Measurements from ENCODE around the gene TMEM132C.

The TMEM132C gene

DNA sequence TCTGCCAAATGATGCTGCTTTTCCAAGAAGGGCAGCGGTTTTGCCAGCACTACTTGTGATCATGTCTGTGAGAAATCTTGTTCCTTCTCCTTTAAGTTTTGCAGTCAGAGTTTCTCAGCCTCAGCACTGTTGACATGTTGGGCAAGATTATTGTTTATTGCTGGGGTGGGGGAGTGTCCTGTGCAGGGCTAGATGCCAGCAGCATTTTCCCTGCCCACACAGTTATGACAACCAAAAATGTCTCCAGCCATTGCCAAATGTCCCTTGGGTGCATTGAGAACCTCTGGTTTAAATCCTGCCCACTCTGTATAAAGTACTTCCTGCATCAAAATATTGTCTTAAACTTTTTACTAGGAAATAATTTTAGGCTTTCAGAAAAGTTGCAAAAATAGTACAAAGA, 20.0 kb downstream of the TMEM132C start:
- DNase-seq (ENCODE audit: insufficient read length, low spot score) (no peak), FAIRE-seq (no peak)

DNA sequence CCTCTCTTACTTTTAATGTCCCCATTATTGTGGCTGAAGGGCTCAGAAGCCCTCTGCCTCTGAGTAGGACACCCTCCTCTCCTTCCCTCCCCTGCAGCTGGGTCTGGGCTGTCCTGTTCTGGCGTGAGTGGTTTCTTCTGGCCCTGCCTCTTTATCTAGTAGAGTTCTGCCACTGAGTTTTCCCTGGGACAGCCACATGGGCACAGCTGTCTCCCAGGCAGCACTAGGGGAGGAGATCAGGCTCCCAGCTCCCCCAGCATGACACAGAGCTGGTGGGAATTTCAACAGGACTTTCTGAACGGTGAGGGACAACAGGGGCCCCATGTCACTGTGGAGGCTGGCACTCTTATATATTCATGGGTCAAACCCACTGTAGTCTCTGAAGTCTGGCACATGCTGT, 21.4 kb downstream of the TMEM132C start:
- DNase-seq (ENCODE audit: insufficient read length, low spot score) (no peak), FAIRE-seq (no peak)

DNA sequence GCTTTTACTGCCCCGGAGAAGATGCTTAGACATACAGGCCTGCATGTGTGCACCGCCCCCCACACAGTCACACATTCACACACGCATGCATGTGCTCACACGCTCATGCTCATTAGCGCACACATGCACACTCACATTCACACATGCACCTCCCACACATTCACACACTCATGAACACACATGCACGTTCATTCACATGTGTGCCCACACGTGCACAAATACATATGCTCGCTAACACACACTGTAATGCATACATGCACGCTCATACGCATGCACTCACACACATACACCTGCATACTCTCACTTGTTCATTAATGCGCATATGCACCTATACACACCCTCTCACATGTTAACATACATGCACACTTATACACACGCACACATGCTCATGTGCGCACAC, 21.9 kb downstream of the TMEM132C start:
- FAIRE-seq: no peak

DNA sequence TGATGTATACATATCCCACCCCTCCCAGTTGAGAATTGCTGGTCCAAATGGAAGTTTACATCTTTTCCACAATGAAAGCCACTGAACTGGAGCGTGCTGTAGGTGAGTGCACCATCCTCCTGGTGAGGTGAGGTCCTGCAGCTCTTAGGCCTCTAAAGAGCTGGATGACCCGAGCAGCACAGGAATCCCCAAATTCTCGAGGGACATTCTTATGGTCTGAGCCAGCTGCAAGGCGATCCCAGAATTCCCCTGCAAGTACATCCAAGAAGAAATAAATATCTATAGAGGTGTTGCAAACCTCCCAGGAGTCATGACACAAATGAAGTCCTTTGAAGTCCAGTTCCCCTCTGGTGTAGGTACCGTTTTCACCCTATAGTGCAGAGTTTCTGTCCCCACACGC, 24.0 kb downstream of the TMEM132C start:
- no peak for DNase-seq (ENCODE audit: insufficient read length, low spot score)
- no peak for FAIRE-seq

More for the DNA sequence above, 21.9 kb downstream of the TMEM132C start:
- no peak for DNase-seq (ENCODE audit: insufficient read length, low spot score)

DNA sequence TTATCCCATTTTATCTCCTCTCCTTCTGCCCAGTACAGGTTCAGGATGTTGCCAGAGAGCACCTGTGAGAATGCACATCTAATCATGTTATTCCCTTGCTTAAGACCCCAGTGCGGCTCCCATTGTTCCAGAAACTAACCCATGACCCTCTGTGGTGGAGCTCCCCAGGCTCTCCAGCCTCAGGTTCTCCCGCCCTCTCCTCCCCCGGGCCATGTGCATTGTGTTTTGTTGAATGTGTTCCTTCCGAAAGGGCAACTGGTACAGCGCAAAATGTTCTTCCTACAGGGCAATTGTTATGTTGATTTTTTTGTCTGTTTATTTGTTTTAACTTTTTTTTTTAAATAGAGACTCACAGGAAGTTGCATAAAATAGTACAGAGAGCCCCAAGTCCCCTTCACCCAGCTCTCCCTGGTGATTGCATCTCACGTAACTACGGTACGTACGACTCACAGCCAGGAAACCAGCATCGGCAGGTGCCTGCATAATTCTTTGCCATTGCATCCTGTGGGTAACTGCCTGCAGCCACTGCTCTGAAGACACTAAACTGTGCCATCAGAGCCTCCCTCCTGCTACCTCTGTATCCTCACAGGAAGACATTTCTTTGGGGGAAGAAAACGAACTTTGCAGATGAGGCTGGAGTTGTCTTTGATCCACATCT, 31.2 kb downstream of the TMEM132C start:
- FAIRE-seq (no peak), DNase-seq (ENCODE audit: insufficient read length, low spot score) (no peak)

DNA sequence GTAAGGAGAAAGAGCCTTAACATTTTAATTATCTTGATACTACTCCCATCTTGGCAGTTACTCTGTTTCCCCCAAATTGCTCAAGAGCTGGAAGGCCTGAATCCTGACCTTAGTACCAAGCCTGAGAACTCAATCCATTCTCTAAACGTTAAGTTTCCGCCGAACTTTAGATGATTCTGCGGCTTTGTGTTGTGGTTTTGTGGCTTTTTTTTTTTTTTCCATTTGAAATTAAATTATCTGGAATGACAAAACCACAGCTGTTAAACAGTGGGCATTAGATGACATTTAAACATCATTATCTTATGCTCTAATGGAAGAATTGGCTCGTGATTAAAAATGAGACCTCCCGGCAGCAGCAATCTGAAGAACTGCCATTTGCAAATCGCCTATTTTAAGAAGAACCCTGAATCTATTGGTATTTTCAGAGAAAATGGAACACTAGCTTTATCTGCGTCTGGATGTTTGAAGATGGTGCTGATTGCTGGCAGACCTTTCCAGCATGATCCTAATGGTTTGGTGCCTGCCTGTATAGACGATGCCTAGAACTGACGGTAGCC, 38.4 kb downstream of the TMEM132C start:
- FAIRE-seq: no peak
- DNase-seq (ENCODE audit: insufficient read length, low spot score): no peak

DNA sequence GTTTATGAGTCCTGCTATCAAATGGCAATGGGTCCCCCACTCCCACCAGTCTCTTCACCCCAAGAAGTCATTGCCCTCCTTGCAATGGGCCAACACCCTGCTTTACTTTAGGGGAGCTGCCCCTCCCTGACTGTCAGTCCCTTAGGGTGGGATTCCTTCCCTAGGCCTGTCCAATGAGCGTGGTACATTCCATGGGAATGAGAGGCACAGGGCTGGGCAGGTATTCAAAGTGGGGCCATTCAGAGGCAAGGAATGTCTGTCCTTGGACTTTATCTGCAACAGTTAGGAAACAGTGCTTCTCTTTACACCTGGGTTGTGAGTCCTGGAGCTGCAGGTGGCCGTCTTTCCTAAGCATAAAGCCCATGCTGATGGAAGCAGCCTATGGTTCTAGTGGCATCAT, 40.8 kb downstream of the TMEM132C start:
- no peak for DNase-seq (ENCODE audit: insufficient read length, low spot score)
- no peak for FAIRE-seq

DNA sequence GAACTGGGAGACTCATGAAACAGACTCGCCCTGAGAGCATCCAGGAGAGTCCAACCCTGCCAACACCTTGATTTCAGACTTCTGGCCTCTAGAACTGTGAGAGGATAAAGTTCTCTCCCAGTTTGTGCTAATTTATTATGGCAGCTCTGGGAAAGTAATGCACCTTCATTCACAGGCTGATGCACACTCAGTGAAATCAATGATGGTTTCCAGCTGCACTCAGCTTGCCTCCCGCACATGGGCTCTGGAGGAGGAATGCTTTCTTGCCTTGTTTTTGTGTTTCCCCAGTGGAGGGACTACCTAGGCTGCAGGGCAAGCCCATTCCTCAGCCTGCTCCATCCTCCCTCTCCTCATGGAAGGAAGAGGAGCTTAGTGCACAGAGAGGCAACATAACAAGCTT, 45.7 kb downstream of the TMEM132C start:
- DNase-seq (ENCODE audit: insufficient read length, low spot score) (no peak), FAIRE-seq (no peak)

DNA sequence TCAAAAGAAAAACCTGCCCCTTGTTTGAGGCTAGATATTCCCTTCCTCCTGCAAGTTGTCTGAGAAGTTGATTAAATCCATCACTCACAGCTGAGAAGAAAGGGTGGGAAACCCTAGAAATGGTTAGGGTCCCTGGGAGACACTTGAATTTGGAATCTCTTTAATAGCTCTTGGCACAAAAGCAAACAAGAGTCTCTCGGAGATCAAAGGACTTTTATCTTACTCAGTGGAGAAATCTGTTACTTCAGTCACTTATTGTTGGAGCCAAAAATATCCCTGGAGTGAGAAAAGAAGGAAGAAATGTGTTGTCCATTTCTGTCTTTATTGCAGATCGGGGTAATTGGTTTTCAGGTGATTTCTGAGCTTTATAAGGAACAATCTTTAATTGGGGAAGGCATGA, 47.0 kb downstream of the TMEM132C start:
- FAIRE-seq (no peak), DNase-seq (ENCODE audit: insufficient read length, low spot score) (no peak)

DNA sequence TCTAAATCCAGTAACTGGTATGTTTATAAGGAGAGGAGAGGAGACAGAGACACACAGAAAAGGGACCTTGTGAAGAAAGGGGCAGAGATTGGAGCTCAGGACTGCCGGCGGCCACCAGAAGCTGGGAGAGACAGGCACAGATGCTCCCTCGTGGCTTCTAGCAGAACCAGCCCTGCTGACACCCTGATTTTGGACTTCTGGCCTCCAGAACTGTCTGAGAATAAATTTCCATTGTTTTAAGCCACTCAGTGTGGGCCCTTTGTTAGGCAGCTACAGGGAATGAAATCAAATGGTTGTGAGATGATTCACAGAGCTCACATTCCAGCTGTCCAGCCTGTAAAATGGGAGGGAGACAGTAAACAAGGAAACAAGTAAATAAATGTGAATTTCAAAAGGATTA, 47.6 kb downstream of the TMEM132C start:
- DNase-seq (ENCODE audit: insufficient read length, low spot score) (no peak), FAIRE-seq (no peak)

DNA sequence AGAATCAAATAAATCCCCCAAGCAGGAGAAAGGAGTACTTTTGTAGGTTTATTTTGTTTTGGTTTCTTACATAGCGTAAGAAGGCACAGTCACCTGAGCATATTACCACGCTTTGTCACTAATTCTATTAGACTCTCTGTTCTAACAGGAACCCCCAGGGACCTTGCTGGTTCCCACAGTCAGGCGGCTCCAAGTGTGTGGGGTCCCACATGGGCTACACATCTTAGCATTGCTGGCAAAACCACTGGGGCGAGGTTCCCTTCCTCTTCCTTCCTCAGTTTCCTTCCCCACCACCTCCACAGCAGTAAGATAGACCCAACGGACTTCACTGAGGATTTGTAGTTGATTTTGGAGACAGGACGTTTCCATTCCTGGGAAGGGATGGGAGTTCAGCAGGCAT, 49.1 kb downstream of the TMEM132C start:
- no peak for DNase-seq (ENCODE audit: insufficient read length, low spot score)
- FAIRE-seq: no peak

DNA sequence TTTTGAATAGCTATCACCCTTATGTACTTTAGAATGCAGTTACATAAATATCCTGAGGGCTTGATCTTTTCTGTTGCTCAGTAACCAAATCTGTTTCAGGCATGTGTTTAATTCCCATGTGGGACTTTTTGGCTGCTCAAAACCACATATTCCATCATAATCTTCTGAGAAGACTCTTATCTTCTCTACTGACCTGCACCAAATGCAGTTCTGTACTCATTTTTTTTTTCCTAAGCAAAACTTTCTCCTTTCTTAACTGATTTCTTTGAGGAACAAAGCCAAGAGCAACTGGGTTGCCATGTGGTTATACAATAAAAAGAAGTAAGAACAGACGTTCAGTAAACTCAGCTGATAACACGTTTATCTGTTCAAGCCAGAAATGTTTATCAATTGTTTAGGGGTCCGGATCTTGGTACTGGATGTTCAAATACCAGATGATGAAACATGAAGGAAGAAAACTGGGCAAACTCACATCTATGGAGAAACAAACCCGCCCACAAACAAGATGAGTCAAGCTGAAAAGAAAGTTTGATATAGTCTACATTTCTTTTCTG, 50.1 kb downstream of the TMEM132C start:
- DNase-seq (ENCODE audit: insufficient read length, low spot score) (no peak), FAIRE-seq (no peak)

DNA sequence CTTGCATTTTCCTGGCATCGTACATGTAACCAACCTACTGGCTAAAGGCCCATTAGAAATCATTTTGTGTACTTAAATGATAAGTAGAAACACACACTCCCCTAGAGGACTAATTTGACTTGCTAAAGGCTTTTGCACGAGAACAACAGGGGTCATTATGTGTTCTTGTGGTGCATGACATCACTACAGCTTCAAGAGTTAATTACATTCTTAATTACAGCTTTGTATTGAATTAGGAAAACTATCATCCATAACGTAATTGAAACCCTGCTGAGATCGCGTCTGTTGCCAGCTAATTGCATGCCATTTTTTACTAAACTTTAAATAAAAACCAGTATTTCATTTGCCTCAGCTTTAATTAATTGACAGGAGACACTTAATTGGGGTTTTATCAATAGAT, 51.4 kb downstream of the TMEM132C start:
- FAIRE-seq (no peak), DNase-seq (ENCODE audit: insufficient read length, low spot score) (no peak)

DNA sequence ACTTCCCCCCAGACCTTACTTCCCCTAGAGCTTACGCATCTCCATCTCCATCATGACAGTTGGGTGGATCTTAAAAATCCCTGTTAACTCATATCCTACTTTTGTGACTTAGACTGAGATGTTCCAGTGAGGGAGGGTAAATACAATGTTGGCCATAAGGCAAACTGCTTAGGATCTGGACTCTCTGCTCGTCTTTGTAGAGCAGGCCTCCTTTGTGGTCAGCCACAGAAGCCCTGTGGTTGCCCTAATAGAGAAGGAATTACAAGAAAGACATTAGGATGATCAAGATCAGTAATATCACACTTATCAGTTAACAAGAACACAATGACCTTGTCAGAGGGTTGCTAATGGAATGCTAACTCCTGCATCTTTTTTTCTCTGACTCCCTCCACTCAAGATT, 52.0 kb downstream of the TMEM132C start:
- DNase-seq (ENCODE audit: insufficient read length, low spot score): no peak
- FAIRE-seq: no peak

DNA sequence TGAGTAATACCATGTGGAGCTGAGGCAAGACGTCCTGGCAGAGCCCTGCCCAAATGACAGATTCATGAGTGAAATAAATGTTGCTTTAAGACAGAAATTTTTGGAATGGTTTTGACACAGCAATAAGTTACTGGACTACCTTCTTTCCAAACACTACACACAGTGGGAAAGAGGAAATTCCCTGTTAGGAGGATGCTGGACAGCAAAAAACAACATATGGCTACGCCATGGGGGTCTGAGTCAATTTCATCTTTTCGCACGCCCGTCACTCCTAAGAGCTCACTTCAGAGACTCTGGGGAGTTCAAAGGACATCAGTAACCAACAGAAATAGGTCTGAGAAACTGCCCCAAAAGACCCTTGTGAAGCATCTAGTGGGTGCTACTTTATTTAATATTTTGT, 55.4 kb downstream of the TMEM132C start:
- DNase-seq (ENCODE audit: insufficient read length, low spot score) (no peak), FAIRE-seq (no peak)

DNA sequence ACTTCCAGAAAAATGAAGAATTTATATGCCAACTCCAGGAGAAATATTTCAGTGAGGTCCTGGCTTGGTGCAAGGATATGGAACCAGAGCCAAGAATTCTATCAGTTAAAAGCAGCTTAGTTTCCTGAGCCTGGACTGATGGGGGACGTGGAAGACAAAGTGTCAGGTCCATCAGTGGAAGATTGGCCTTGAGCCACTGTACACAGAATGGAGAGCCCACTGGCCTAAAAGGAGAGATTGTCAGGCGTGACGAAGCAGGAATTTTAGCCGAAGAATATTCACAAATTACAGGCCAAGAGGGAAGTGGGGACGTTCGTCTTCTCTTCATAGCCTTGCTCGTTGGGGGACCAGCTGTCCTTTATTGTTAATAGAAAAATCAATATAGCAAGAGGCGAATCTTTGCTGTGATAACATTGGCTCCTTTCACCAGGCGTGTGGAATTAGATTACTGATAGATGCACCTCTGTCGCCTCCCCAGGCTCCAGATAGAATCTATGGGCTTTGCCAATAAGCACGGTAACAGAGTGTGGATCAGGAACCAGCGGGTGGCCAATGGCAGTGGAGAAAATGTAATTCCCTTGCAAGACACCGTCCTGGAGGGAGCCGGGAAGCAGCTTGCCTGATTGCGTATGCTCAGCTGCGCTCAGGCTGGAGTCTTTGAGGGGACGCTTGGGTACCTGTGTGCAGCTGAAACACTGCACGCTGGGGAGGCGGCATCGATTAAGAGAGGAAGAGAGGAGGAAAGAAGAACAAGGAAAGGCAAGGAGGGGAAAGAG, 56.4 kb downstream of the TMEM132C start:
- DNase-seq (ENCODE audit: insufficient read length, low spot score): no peak
- FAIRE-seq: no peak

DNA sequence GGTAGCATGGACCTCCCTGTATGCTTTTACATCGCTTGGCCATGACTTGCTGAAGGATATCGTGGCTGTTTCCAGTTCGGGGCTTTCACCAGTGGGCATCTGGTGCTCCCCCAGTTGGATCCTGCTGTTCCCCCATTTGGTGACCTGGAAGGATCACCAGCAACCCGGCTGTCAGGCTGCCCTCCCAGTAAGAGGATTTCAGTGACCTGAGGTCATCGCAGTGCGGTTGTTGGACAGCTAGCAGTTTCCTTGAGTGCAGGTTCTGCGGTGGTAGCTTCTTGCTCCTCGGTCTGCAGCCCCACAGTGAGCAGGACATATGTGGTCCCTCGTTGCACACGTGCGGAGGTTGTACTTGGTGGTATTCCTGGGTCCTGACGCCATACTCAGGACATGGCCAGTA, 58.7 kb downstream of the TMEM132C start:
- FAIRE-seq (no peak), DNase-seq (ENCODE audit: insufficient read length, low spot score) (no peak)

DNA sequence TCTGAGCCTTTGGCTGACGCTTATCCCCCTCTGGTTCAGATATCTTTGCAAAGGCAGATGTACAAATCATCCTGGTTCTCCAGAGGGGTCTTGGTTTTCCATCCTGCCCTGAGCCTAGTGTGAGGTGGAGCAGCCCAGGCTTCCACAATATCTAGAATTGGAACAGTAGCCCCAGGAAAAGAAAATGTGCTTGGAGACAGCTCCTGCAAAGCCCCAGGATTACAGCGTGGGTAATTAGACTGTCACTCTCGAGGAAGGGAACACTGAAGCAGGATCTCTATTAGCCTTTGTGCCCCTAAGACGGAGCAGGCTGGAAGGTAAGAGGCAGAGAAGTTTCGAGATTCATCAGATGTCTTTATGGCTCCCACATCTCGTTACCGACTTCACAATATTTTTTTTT, 59.4 kb downstream of the TMEM132C start:
- DNase-seq (ENCODE audit: insufficient read length, low spot score): no peak
- FAIRE-seq: no peak

DNA sequence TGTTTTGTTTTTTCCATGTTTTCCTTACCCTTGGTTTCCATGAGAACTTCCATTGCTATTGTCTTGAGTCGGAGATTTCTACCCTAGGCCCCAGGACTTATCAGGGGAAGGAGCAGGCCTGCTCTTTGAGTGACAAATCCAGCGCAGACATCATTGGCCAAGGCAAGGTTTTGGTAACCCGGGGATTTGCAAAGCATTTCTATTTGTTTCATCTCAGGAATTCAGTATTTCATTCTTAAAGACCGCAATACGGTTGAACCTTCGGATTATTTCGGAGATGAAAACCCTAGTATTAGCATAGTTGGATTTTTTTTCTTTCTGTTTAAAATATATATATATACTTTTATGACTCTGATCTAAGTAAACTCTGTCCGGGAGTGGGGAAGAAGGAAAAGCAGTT, 62.0 kb downstream of the TMEM132C start:
- FAIRE-seq (no peak), DNase-seq (ENCODE audit: insufficient read length, low spot score) (no peak)

DNA sequence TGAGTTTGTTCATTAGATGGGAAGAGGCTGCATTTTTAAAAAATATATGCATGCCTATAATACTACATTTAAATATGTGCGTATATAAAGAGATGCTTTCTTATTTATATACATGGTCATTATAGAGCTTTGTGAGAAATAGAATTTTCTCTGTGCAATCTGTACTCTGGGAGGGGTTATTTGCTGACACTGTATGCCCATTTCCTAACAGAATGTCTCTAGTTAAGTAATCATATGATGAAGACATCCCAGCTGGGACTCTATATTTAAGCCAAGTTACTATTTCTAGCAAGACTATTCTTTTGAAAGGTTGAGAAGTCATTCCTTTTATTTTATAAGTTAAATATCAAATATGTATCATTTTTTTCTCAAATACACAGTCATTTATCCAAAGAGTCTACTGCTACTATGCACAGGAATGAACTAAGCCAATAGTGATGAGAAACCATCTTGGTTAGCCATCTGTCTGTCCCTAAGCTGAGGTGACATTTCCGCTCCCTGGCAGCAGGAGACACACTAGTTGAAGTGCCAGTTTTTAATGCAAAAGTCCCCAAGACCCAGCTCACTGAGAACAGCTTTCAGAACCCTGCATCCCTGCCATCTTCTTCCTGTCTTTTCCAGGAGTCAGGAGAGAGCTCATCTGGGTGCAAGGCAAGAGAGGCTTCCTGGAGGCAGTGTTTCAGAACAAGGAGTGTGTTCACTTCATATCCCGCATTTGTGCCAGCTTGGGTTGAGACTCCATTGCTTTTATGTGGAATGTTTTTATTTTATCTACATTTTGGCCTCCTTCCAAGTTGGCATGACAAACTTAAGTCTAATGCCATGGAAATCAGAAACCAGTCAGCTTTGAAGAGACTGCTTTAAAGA, 69.5 kb downstream of the TMEM132C start:
- DNase-seq (ENCODE audit: insufficient read length, low spot score) (no peak), FAIRE-seq (no peak)

DNA sequence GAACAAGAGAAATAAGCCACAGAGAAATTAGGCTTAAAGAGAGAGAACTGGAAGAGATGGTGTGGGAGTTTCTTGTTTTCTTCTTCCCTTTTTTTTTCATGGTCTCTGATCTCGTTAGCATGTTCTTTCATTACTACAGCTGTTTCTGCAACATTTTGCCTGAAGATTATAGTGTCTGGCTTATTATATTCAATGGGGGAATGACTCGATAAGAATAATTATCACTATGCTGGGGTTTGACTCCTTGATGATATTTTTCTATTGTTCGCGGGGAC, 70.0 kb downstream of the TMEM132C start:
- FAIRE-seq (no peak), DNase-seq (ENCODE audit: insufficient read length, low spot score) (no peak)
